IMR-90 (cell line): ENCODE measurements around the gene KRT86.

Experiments
- BHLHE40 ChIP-seq: fragments of 150-350 bp; IDR thresholded peaks from 2 replicates; pipeline ENCODE4 v1.6.1; 2016; ENCODE audit warnings: mild to moderate bottlenecking, low read depth, low read length
- CHD1 ChIP-seq: IDR thresholded peaks from 2 replicates; pipeline ENCODE4 v1.6.1; 2012; ENCODE audit warnings: low read depth, low read length, improper control_type of control experiment
- CTCF ChIP-seq: conservative IDR thresholded peaks from 2 replicates; pipeline ENCODE4 v1.5.1; 2012; ENCODE audit warnings: mild to moderate bottlenecking, low read depth, low read length, improper control_type of control experiment
- MAZ ChIP-seq: IDR thresholded peaks from 2 replicates; pipeline ENCODE4 v1.6.1; 2012; ENCODE audit warnings: low read depth, mild to moderate bottlenecking, low read length, improper control_type of control experiment, moderate library complexity, borderline replicate concordance
- MXI1 ChIP-seq: IDR thresholded peaks from 2 replicates; pipeline ENCODE4 v1.6.1; 2012; ENCODE audit warnings: low read depth, mild to moderate bottlenecking, low read length, moderate library complexity, borderline replicate concordance
- POLR2A ChIP-seq: IDR thresholded peaks from 2 replicates; pipeline ENCODE4 v1.6.1; 2012; ENCODE audit warnings: mild to moderate bottlenecking, low read depth, low read length
- RAD21 ChIP-seq: IDR thresholded peaks from 2 replicates; pipeline ENCODE4 v1.6.1; 2012; ENCODE audit warnings: low read length, improper control_type of control experiment
- USF2 ChIP-seq: fragments of 150-350 bp; IDR thresholded peaks from 2 replicates; pipeline ENCODE4 v1.6.1; 2017; ENCODE audit warnings: mild to moderate bottlenecking, antibody characterized with exemption, low read length, low read depth

- peak; percentile 72 for TF ChIP-seq POLR2A
- TF ChIP-seq MAZ = no peak; the same call in 1 of the 2 replicates
- no peak for TF ChIP-seq CTCF
- TF ChIP-seq BHLHE40 = peak; percentile 44
- no peak for TF ChIP-seq MXI1
- TF ChIP-seq CHD1 = 0 out of 2 replicates have a peak, but pooled peaks have one; percentile 80
- peak; percentile 19; the same call in 1 of the 2 replicates for TF ChIP-seq RAD21
- TF ChIP-seq USF2 = no peak
Observed at GRCh38 chr12:52280796-52281560, 6.5 kb downstream of the KRT86 start.
